Mucosa of rectum (tissue), 2 donors: ENCODE results near the gene ENKUR.

Source experiments
- H3K27ac ChIP-seq, 2 donors: one replicate each; pipeline ENCODE4 v1.7.0; 2013; ENCODE audit warnings: inconsistent platforms in 2 of 2, low read depth in 2 of 2, low read length in 2 of 2
- H3K27me3 ChIP-seq, 2 donors: one replicate each; pipeline ENCODE4 v1.7.0; 2013; ENCODE audit warnings: low read length in 2 of 2; ENCODE audit not compliant: control insufficient read depth in 2 of 2, insufficient read depth in 2 of 2
- H3K36me3 ChIP-seq, 2 donors: one replicate each; pipeline ENCODE4 v1.7.0; 2013; ENCODE audit warnings: low read length in 2 of 2; ENCODE audit not compliant: control insufficient read depth in 2 of 2, insufficient read depth in 2 of 2
- H3K4me1 ChIP-seq, 2 donors: one replicate each; pipeline ENCODE4 v1.7.0; 2013; ENCODE audit warnings: low read length in 2 of 2, mild to moderate bottlenecking in 1 of 2; ENCODE audit not compliant: control insufficient read depth in 2 of 2, insufficient read depth in 2 of 2
- H3K4me3 ChIP-seq, 2 donors: one replicate each; pipeline ENCODE4 v1.7.0; 2013; ENCODE audit warnings: low read length in 2 of 2
- H3K9ac ChIP-seq, 2 donors: one replicate each; pipeline ENCODE4 v1.7.0; 2013; ENCODE audit warnings: low read length in 2 of 2, low read depth in 1 of 2, mild to moderate bottlenecking in 1 of 2
- H3K9me3 ChIP-seq, 2 donors: one replicate each; pipeline ENCODE4 v1.7.0; 2013; ENCODE audit warnings: low read length in 2 of 2; ENCODE audit not compliant: control insufficient read depth in 2 of 2
- donor health status: healthy.
- donor health status: Normal muscosa, but diverticular disease.

ENKUR gene

GRCh38 chr10:25050402-25050801 lies 34.4 kb upstream of the ENKUR start:
- no peaks in the 10 kb centered on the region for H3K36me3 ChIP-seq
- peaks cover 0 to 17% of the 10 kb centered on the region in 2 donors for H3K4me1 ChIP-seq
- H3K9me3 ChIP-seq = no peaks in the 10 kb centered on the region
- H3K9ac ChIP-seq = no peak overlapping the region
- no peaks in the 10 kb centered on the region for H3K27me3 ChIP-seq
- no peak overlapping the region for H3K4me3 ChIP-seq
- no peak overlapping the region for H3K27ac ChIP-seq

- Histone ChIP-seq H3K27me3 (no peaks in the 10 kb centered on the region), H3K4me3 (no peak overlapping the region), H3K9ac (no peak overlapping the region), H3K4me1 (peaks cover 0 to 17% of the 10 kb centered on the region in 2 donors), H3K27ac (no peak overlapping the region), H3K9me3 (no peaks in the 10 kb centered on the region), H3K36me3 (no peaks in the 10 kb centered on the region)
Measured at GRCh38 chr10:25049966-25050365, 34.0 kb upstream of the ENKUR start.

- H3K27me3 ChIP-seq = no peaks in the 10 kb centered on the region
- H3K36me3 ChIP-seq = no peaks in the 10 kb centered on the region
- H3K27ac ChIP-seq = peak overlapping the region in 1 of 2 donors; percentile 13
- H3K4me1 ChIP-seq = peaks cover 0 to 17% of the 10 kb centered on the region in 2 donors
- no peaks in the 10 kb centered on the region for H3K9me3 ChIP-seq
- peak overlapping the region in 1 of 2 donors; percentile 10 for H3K4me3 ChIP-seq
- no peak overlapping the region for H3K9ac ChIP-seq
Measured at GRCh38 chr10:25048450-25048849, 32.5 kb upstream of the ENKUR start.

- H3K9me3 ChIP-seq = no peaks in the 10 kb centered on the region
- peaks cover 0 to 17% of the 10 kb centered on the region in 2 donors for H3K4me1 ChIP-seq
- no peaks in the 10 kb centered on the region for H3K36me3 ChIP-seq
- no peak overlapping the region for H3K9ac ChIP-seq
- no peaks in the 10 kb centered on the region for H3K27me3 ChIP-seq
- H3K27ac ChIP-seq = no peak overlapping the region
- H3K4me3 ChIP-seq = no peak overlapping the region
Measured at GRCh38 chr10:25047591-25048301, 31.8 kb upstream of the ENKUR start.

GRCh38 chr10:25047088-25047487 lies 31.1 kb upstream of the ENKUR start:
- Histone ChIP-seq H3K27me3 (no peaks in the 10 kb centered on the region), H3K9ac (no peak overlapping the region), H3K4me3 (no peak overlapping the region), H3K36me3 (no peaks in the 10 kb centered on the region), H3K27ac (no peak overlapping the region), H3K9me3 (no peaks in the 10 kb centered on the region), H3K4me1 (peaks cover 0 to 17% of the 10 kb centered on the region in 2 donors)

- H3K4me3 ChIP-seq = no peak overlapping the region
- peaks cover 0 to 17% of the 10 kb centered on the region in 2 donors for H3K4me1 ChIP-seq
- H3K9ac ChIP-seq = no peak overlapping the region
- no peaks in the 10 kb centered on the region for H3K36me3 ChIP-seq
- H3K27me3 ChIP-seq = no peaks in the 10 kb centered on the region
- H3K9me3 ChIP-seq = no peaks in the 10 kb centered on the region
- no peak overlapping the region for H3K27ac ChIP-seq
Measured at GRCh38 chr10:25046641-25047040, 30.7 kb upstream of the ENKUR start.

GRCh38 chr10:25039531-25039930 lies 23.6 kb upstream of the ENKUR start:
- Histone ChIP-seq H3K9ac (no peak overlapping the region), H3K9me3 (no peaks in the 10 kb centered on the region), H3K27ac (no peak overlapping the region), H3K4me3 (no peak overlapping the region), H3K36me3 (no peaks in the 10 kb centered on the region), H3K4me1 (no peaks in the 10 kb centered on the region), H3K27me3 (no peaks in the 10 kb centered on the region)

GRCh38 chr10:25038325-25038724 lies 22.4 kb upstream of the ENKUR start:
- H3K27me3 ChIP-seq = no peaks in the 10 kb centered on the region
- H3K4me1 ChIP-seq = no peaks in the 10 kb centered on the region
- H3K27ac ChIP-seq = no peak overlapping the region
- no peak overlapping the region for H3K4me3 ChIP-seq
- no peak overlapping the region for H3K9ac ChIP-seq
- no peaks in the 10 kb centered on the region for H3K9me3 ChIP-seq
- H3K36me3 ChIP-seq = no peaks in the 10 kb centered on the region

GRCh38 chr10:25036381-25036780 lies 20.4 kb upstream of the ENKUR start:
- no peak overlapping the region for H3K27ac ChIP-seq
- H3K9ac ChIP-seq = no peak overlapping the region
- no peaks in the 10 kb centered on the region for H3K36me3 ChIP-seq
- H3K4me3 ChIP-seq = no peak overlapping the region
- H3K4me1 ChIP-seq = no peaks in the 10 kb centered on the region
- H3K9me3 ChIP-seq = no peaks in the 10 kb centered on the region
- no peaks in the 10 kb centered on the region for H3K27me3 ChIP-seq

GRCh38 chr10:25029519-25029918 lies 13.6 kb upstream of the ENKUR start:
- H3K4me3 ChIP-seq = no peak overlapping the region
- no peak overlapping the region for H3K27ac ChIP-seq
- H3K9me3 ChIP-seq = no peaks in the 10 kb centered on the region
- no peak overlapping the region for H3K9ac ChIP-seq
- H3K36me3 ChIP-seq = no peaks in the 10 kb centered on the region
- H3K4me1 ChIP-seq = no peaks in the 10 kb centered on the region
- H3K27me3 ChIP-seq = no peaks in the 10 kb centered on the region
